NB4 (cell line): ENCODE data around the gene MAGI1.

ENCODE experiments used
- CTCF ChIP-seq: IDR thresholded peaks from one replicate; pipeline ENCODE4 v1.5.1; 2012; ENCODE audit warnings: low read depth, low read length
- MAX ChIP-seq: IDR thresholded peaks from 2 replicates; pipeline ENCODE4 v1.6.1; 2011; ENCODE audit warnings: low read depth, low read length
- POLR2A ChIP-seq: IDR thresholded peaks from 2 replicates; pipeline ENCODE4 v1.6.1; 2011; ENCODE audit warnings: mild to moderate bottlenecking; ENCODE audit not compliant: insufficient read length; ENCODE audit errors: extremely low read depth

- no peak for TF ChIP-seq POLR2A
- no peak for TF ChIP-seq CTCF
- TF ChIP-seq MAX, result no peak
Observed at GRCh38 chr3:66066963-66067617, 28.4 kb upstream of the MAGI1 start.
